Heart left ventricle (tissue), 13 donors: ENCODE data around the gene PPP1R15A.

Experiments
- POLR2A ChIP-seq, 2 donors: fragments of 450-650 bp; IDR thresholded peaks; one replicate each; pipeline ENCODE4 v1.6.1; 2017; ENCODE audit warnings: antibody characterized with exemption in 2 of 2, mild to moderate bottlenecking in 2 of 2, moderate library complexity in 2 of 2
- TF ChIP-seq, protein P1 (sequence below), 12 donors: fragments of 200-600 bp; sonication (generic) in 4 of 12; IDR thresholded peaks; one replicate each; pipeline versions ENCODE4 v1.5.0 to v1.8.0; 2018 to 2022; ENCODE audit warnings: antibody characterized with exemption in 12 of 12, mild to moderate bottlenecking in 5 of 12
- donor health status: ischemic (EF 13 %, LVEDD 7.1; RV severe dilation, severe dysfunction).
- donor health status: DM: no; HTN: yes; CAD: no.
- donor health status: DM: no; HTN: no; CAD: no.
- donor health status: ischemic (EF 25% LVEDD 6.9; RV normal size, moderate dysfunction).
- donor health status: ischemic (EF 25% LVEDD 5.7; RV mildly dilated, moderate dysfunction).
- donor health status: ischemic (EF 35%, LVEDD 5.7; RV mildly dilated, moderate dysfunction).
- donor health status: nonischemic (EF 11% LVEDD 7.7; RV severe dilation, severe dysfunction).
- donor health status: DM: yes; HTN: yes; CAD: no.
- donor health status: PGD.
- donor health status: ischemic (EF 29% LVEDD 5.4; RV normal size, mild dysfunction).
- donor health status: nonischemic (EF 23%, LVEDD 6.1; RV moderate dilation, normal function).

- TF ChIP-seq, protein P1, sequence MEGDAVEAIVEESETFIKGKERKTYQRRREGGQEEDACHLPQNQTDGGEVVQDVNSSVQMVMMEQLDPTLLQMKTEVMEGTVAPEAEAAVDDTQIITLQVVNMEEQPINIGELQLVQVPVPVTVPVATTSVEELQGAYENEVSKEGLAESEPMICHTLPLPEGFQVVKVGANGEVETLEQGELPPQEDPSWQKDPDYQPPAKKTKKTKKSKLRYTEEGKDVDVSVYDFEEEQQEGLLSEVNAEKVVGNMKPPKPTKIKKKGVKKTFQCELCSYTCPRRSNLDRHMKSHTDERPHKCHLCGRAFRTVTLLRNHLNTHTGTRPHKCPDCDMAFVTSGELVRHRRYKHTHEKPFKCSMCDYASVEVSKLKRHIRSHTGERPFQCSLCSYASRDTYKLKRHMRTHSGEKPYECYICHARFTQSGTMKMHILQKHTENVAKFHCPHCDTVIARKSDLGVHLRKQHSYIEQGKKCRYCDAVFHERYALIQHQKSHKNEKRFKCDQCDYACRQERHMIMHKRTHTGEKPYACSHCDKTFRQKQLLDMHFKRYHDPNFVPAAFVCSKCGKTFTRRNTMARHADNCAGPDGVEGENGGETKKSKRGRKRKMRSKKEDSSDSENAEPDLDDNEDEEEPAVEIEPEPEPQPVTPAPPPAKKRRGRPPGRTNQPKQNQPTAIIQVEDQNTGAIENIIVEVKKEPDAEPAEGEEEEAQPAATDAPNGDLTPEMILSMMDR (IDR thresholded peaks at IDR 0.05) = no peak
- TF ChIP-seq POLR2A (IDR thresholded peaks at IDR 0.05) = no peak
Measured at GRCh38 chr19:48837051-48837524, 35.1 kb upstream of the PPP1R15A start.
